GM12878 (cell line): Measurements from ENCODE around the gene ISCU. TPM values are rescaled to one million over a fixed set of nuclear protein-coding genes. Genes with fewer than 3 reads are reported as not detected.
A peak's percentile ranks its signal among the peaks of the same experiment; 100 is the strongest.

Source experiments
- BRCA1 ChIP-seq: IDR thresholded peaks from 2 replicates; pipeline ENCODE4 v1.6.1; 2011; ENCODE audit warnings: low read depth, low read length, improper control_type of control experiment
- CEBPZ ChIP-seq: fragments of 150-350 bp; IDR thresholded peaks from 2 replicates; pipeline ENCODE4 v1.6.1; 2016; ENCODE audit warnings: low read depth, low read length
- CHD4 ChIP-seq: fragments of 200-600 bp; sonication (generic); IDR thresholded peaks from 2 replicates; pipeline ENCODE4 v1.6.1; 2016; ENCODE audit warnings: mild to moderate bottlenecking
- CREB1 ChIP-seq: IDR thresholded peaks from 2 replicates; pipeline ENCODE4 v1.6.1; 2012; ENCODE audit warnings: low read depth, mild to moderate bottlenecking, inconsistent platforms
- GABPA ChIP-seq: IDR thresholded peaks from 2 replicates; pipeline ENCODE4 v1.6.1; 2014; ENCODE audit warnings: antibody characterized with exemption, low read depth, mild to moderate bottlenecking, inconsistent platforms
- HDAC6 ChIP-seq: fragments of 200-600 bp; sonication (generic); IDR thresholded peaks from one replicate; pipeline ENCODE4 v1.8.0; 2017; ENCODE audit warnings: antibody characterized with exemption; ENCODE audit not compliant: unreplicated experiment
- MAX ChIP-seq: IDR thresholded peaks from 2 replicates; pipeline ENCODE4 v1.6.1; 2012; ENCODE audit warnings: low read depth, low read length, improper control_type of control experiment
- MEF2B ChIP-seq: fragments of 450-650 bp; IDR thresholded peaks from 2 replicates; pipeline ENCODE4 v1.6.1; 2018; ENCODE audit warnings: mild to moderate bottlenecking, moderate library complexity; ENCODE audit not compliant: partially characterized antibody, poor library complexity, severe bottlenecking
- MTA3 ChIP-seq: IDR thresholded peaks from 2 replicates; pipeline ENCODE4 v1.6.1; 2012; ENCODE audit warnings: low read length, inconsistent platforms, borderline replicate concordance
- PAX8 ChIP-seq: fragments of 450-650 bp; IDR thresholded peaks from 2 replicates; pipeline ENCODE4 v1.6.1; 2017; ENCODE audit warnings: mild to moderate bottlenecking, moderate library complexity
- PML ChIP-seq: IDR thresholded peaks from 2 replicates; pipeline ENCODE4 v1.6.1; 2012; ENCODE audit warnings: low read length, inconsistent platforms
- RBBP5 ChIP-seq: fragments of 200-600 bp; sonication (generic); conservative IDR thresholded peaks from 2 replicates; pipeline ENCODE4 v1.6.1; 2016
- RELA ChIP-seq: fragments of 450-650 bp; IDR thresholded peaks from 2 replicates; pipeline ENCODE4 v1.8.0; 2014; ENCODE audit warnings: borderline replicate concordance; ENCODE audit not compliant: partially characterized antibody
- ZBED1 ChIP-seq: IDR thresholded peaks from 2 replicates; pipeline ENCODE4 v1.6.1; 2016; ENCODE audit warnings: borderline replicate concordance
- ZNF217 ChIP-seq: fragments of 450-650 bp; IDR thresholded peaks from 2 replicates; pipeline ENCODE4 v1.6.1; 2017; ENCODE audit warnings: antibody characterized with exemption, mild to moderate bottlenecking
- ZSCAN29 ChIP-seq: fragments of 450-650 bp; IDR thresholded peaks from 2 replicates; pipeline ENCODE4 v1.6.1; 2017; ENCODE audit warnings: mild to moderate bottlenecking, moderate library complexity
- polyA plus RNA-seq, 11 experiments: library from polyadenylated mRNA; depleted of rRNA in 4 of 11; unstranded in 6 of 11; stranded (reverse) in 5 of 11; fragments of >200 nt; fragmentation: Nextera tagmentation in 4 of 11; fragmentation: Illumina TruSeq in 1 of 11; extraction: Ambion mirVana in 4 of 11; extraction: Trizol in 1 of 11; gene quantifications; 1 replicate in 1 of 11; 2 replicates in 10 of 11; pipeline versions ENCODE4 v1.2.1 to v1.2.3, GENCODE V29; 2011 to 2016; ENCODE audit warnings: inconsistent platforms in 2 of 11, missing spikeins in 2 of 11, low read depth in 1 of 11
- total RNA-seq, 4 experiments: library from RNA; depleted of rRNA in 3 of 4; stranded (reverse); fragments of >200 nt in 3 of 4; fragmentation: Illumina TruSeq in 1 of 4; extraction: Trizol in 1 of 4; gene quantifications; 2 replicates each; pipeline versions ENCODE4 v1.2.1 to v1.2.3, GENCODE V29; 2013 to 2021
- TF ChIP-seq, protein P1 (sequence below): fragments of 450-650 bp; IDR thresholded peaks from 2 replicates; pipeline ENCODE4 v1.6.1; 2018; ENCODE audit warnings: mild to moderate bottlenecking, low read depth, moderate library complexity; ENCODE audit not compliant: partially characterized antibody
- TF ChIP-seq, protein P2 (sequence below): fragments of 150-350 bp; IDR thresholded peaks from 2 replicates; pipeline ENCODE4 v1.6.1; 2014; ENCODE audit warnings: mild to moderate bottlenecking, low read depth, low read length
- TF ChIP-seq, protein P3 (sequence below): IDR thresholded peaks from 2 replicates; pipeline ENCODE4 v1.6.1; 2011; ENCODE audit warnings: low read depth, low read length, improper control_type of control experiment, borderline replicate concordance
- TF ChIP-seq, protein P4 (sequence below): IDR thresholded peaks from 2 replicates; pipeline ENCODE4 v1.6.1; 2012; ENCODE audit warnings: low read depth, low read length, improper control_type of control experiment

Gene ISCU
- total and polyA plus RNA-seq, 10 of the 15 experiments (the other 5 are each of a cell fraction or from before 2014, with no cell fraction given): 32.8 to 260 (median 127) TPM

GRCh38 chr12:108616941-108617858 is 54.8 kb downstream of the ISCU start (continued):
- TF ChIP-seq, protein P1, sequence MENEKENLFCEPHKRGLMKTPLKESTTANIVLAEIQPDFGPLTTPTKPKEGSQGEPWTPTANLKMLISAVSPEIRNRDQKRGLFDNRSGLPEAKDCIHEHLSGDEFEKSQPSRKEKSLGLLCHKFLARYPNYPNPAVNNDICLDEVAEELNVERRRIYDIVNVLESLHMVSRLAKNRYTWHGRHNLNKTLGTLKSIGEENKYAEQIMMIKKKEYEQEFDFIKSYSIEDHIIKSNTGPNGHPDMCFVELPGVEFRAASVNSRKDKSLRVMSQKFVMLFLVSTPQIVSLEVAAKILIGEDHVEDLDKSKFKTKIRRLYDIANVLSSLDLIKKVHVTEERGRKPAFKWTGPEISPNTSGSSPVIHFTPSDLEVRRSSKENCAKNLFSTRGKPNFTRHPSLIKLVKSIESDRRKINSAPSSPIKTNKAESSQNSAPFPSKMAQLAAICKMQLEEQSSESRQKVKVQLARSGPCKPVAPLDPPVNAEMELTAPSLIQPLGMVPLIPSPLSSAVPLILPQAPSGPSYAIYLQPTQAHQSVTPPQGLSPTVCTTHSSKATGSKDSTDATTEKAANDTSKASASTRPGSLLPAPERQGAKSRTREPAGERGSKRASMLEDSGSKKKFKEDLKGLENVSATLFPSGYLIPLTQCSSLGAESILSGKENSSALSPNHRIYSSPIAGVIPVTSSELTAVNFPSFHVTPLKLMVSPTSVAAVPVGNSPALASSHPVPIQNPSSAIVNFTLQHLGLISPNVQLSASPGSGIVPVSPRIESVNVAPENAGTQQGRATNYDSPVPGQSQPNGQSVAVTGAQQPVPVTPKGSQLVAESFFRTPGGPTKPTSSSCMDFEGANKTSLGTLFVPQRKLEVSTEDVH: no peak
- TF ChIP-seq RELA (peak; percentile 100), CREB1 (peak; percentile 31; the same call in 1 of the 2 replicates), PAX8 (no peak), ZSCAN29 (no peak), ZNF217 (peak; percentile 99), CHD4 (no peak), BRCA1 (no peak), MAX (no peak), ZBED1 (peak; percentile 90; the same call in 1 of the 2 replicates), CEBPZ (no peak), PML (0 out of 2 replicates have a peak, but pooled peaks have one; percentile 50), GABPA (0 out of 2 replicates have a peak, but pooled peaks have one; percentile 25), MTA3 (peak; percentile 76; the same call in 1 of the 2 replicates), RBBP5 (no peak), HDAC6 (no peak), MEF2B (peak; percentile 79)
- TF ChIP-seq, protein P2, sequence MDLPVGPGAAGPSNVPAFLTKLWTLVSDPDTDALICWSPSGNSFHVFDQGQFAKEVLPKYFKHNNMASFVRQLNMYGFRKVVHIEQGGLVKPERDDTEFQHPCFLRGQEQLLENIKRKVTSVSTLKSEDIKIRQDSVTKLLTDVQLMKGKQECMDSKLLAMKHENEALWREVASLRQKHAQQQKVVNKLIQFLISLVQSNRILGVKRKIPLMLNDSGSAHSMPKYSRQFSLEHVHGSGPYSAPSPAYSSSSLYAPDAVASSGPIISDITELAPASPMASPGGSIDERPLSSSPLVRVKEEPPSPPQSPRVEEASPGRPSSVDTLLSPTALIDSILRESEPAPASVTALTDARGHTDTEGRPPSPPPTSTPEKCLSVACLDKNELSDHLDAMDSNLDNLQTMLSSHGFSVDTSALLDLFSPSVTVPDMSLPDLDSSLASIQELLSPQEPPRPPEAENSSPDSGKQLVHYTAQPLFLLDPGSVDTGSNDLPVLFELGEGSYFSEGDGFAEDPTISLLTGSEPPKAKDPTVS: no peak
- TF ChIP-seq, protein P3, sequence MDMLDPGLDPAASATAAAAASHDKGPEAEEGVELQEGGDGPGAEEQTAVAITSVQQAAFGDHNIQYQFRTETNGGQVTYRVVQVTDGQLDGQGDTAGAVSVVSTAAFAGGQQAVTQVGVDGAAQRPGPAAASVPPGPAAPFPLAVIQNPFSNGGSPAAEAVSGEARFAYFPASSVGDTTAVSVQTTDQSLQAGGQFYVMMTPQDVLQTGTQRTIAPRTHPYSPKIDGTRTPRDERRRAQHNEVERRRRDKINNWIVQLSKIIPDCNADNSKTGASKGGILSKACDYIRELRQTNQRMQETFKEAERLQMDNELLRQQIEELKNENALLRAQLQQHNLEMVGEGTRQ: peak; percentile 29; the same call in 1 of the 2 replicates
- TF ChIP-seq, protein P4, sequence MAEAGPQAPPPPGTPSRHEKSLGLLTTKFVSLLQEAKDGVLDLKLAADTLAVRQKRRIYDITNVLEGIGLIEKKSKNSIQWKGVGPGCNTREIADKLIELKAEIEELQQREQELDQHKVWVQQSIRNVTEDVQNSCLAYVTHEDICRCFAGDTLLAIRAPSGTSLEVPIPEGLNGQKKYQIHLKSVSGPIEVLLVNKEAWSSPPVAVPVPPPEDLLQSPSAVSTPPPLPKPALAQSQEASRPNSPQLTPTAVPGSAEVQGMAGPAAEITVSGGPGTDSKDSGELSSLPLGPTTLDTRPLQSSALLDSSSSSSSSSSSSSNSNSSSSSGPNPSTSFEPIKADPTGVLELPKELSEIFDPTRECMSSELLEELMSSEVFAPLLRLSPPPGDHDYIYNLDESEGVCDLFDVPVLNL: no peak
